ENCODE measurements around the gene CREB3L2.
A peak's percentile ranks its signal among the peaks of the same experiment; 100 is the strongest.

CREB3L2 gene

GRCh38 chr7:138029941-138030340 is 28.1 kb upstream of the CREB3L2 start:
- H3K9me3 ChIP-seq (ENCODE audit: control insufficient read depth, insufficient read depth, low read length) = peaks cover 23% of the 10 kb centered on the region
- no peak overlapping the region for H3K4me3 ChIP-seq (ENCODE audit: low read depth, low read length)
- H3K4me1 ChIP-seq (ENCODE audit: control insufficient read depth, insufficient read depth, low read length) = peaks cover 42% of the 10 kb centered on the region
- no peaks in the 10 kb centered on the region for H3K27me3 ChIP-seq (ENCODE audit: control insufficient read depth, insufficient read depth, low read length)
- peak overlapping the region; percentile 67 for H3K27ac ChIP-seq (ENCODE audit: low read depth, low read length)
- no peak overlapping the region for H3K9ac ChIP-seq (ENCODE audit: low read depth, low read length)
- H3K36me3 ChIP-seq (ENCODE audit: control insufficient read depth, insufficient read depth, low read length) = no peaks in the 10 kb centered on the region

GRCh38 chr7:138029126-138029525 is 27.2 kb upstream of the CREB3L2 start:
- H3K36me3 ChIP-seq (ENCODE audit: control insufficient read depth, insufficient read depth, low read length) = no peaks in the 10 kb centered on the region
- peaks cover 22% of the 10 kb centered on the region for H3K9me3 ChIP-seq (ENCODE audit: control insufficient read depth, insufficient read depth, low read length)
- H3K4me3 ChIP-seq (ENCODE audit: low read depth, low read length) = no peak overlapping the region
- H3K4me1 ChIP-seq (ENCODE audit: control insufficient read depth, insufficient read depth, low read length) = peaks cover 42% of the 10 kb centered on the region
- H3K27ac ChIP-seq (ENCODE audit: low read depth, low read length) = peak overlapping the region; percentile 2
- no peaks in the 10 kb centered on the region for H3K27me3 ChIP-seq (ENCODE audit: control insufficient read depth, insufficient read depth, low read length)
- no peak overlapping the region for H3K9ac ChIP-seq (ENCODE audit: low read depth, low read length)

- H3K27ac ChIP-seq (ENCODE audit: low read depth, low read length) = no peak overlapping the region
- H3K9ac ChIP-seq (ENCODE audit: low read depth, low read length) = no peak overlapping the region
- peaks cover 22% of the 10 kb centered on the region for H3K9me3 ChIP-seq (ENCODE audit: control insufficient read depth, insufficient read depth, low read length)
- H3K36me3 ChIP-seq (ENCODE audit: control insufficient read depth, insufficient read depth, low read length) = no peaks in the 10 kb centered on the region
- peaks cover 29% of the 10 kb centered on the region for H3K4me1 ChIP-seq (ENCODE audit: control insufficient read depth, insufficient read depth, low read length)
- H3K4me3 ChIP-seq (ENCODE audit: low read depth, low read length) = no peak overlapping the region
- no peaks in the 10 kb centered on the region for H3K27me3 ChIP-seq (ENCODE audit: control insufficient read depth, insufficient read depth, low read length)
Observed at GRCh38 chr7:138027100-138027499, 25.2 kb upstream of the CREB3L2 start.

- Histone ChIP-seq H3K27ac (ENCODE audit: low read depth, low read length) (no peak overlapping the region), H3K9ac (ENCODE audit: low read depth, low read length) (no peak overlapping the region), H3K36me3 (ENCODE audit: control insufficient read depth, insufficient read depth, low read length) (no peaks in the 10 kb centered on the region), H3K4me3 (ENCODE audit: low read depth, low read length) (no peak overlapping the region), H3K27me3 (ENCODE audit: control insufficient read depth, insufficient read depth, low read length) (no peaks in the 10 kb centered on the region), H3K4me1 (ENCODE audit: control insufficient read depth, insufficient read depth, low read length) (peaks cover 29% of the 10 kb centered on the region), H3K9me3 (ENCODE audit: control insufficient read depth, insufficient read depth, low read length) (peaks cover 22% of the 10 kb centered on the region)
Observed at GRCh38 chr7:138025215-138026186, 23.6 kb upstream of the CREB3L2 start.

GRCh38 chr7:138024765-138025164 is 22.9 kb upstream of the CREB3L2 start:
- Histone ChIP-seq H3K9me3 (ENCODE audit: control insufficient read depth, insufficient read depth, low read length) (peaks cover 22% of the 10 kb centered on the region), H3K4me3 (ENCODE audit: low read depth, low read length) (no peak overlapping the region), H3K27ac (ENCODE audit: low read depth, low read length) (no peak overlapping the region), H3K9ac (ENCODE audit: low read depth, low read length) (no peak overlapping the region), H3K4me1 (ENCODE audit: control insufficient read depth, insufficient read depth, low read length) (peaks cover 24% of the 10 kb centered on the region), H3K27me3 (ENCODE audit: control insufficient read depth, insufficient read depth, low read length) (no peaks in the 10 kb centered on the region), H3K36me3 (ENCODE audit: control insufficient read depth, insufficient read depth, low read length) (no peaks in the 10 kb centered on the region)

- Histone ChIP-seq H3K9ac (ENCODE audit: low read depth, low read length) (no peak overlapping the region), H3K27me3 (ENCODE audit: control insufficient read depth, insufficient read depth, low read length) (no peaks in the 10 kb centered on the region), H3K27ac (ENCODE audit: low read depth, low read length) (no peak overlapping the region), H3K9me3 (ENCODE audit: control insufficient read depth, insufficient read depth, low read length) (peaks cover 22% of the 10 kb centered on the region), H3K36me3 (ENCODE audit: control insufficient read depth, insufficient read depth, low read length) (no peaks in the 10 kb centered on the region), H3K4me1 (ENCODE audit: control insufficient read depth, insufficient read depth, low read length) (peaks cover 23% of the 10 kb centered on the region), H3K4me3 (ENCODE audit: low read depth, low read length) (no peak overlapping the region)
Observed at GRCh38 chr7:138024343-138024691, 22.4 kb upstream of the CREB3L2 start.

GRCh38 chr7:138023618-138024342 is 21.9 kb upstream of the CREB3L2 start:
- no peaks in the 10 kb centered on the region for H3K27me3 ChIP-seq (ENCODE audit: control insufficient read depth, insufficient read depth, low read length)
- H3K27ac ChIP-seq (ENCODE audit: low read depth, low read length) = no peak overlapping the region
- H3K36me3 ChIP-seq (ENCODE audit: control insufficient read depth, insufficient read depth, low read length) = no peaks in the 10 kb centered on the region
- peaks cover 22% of the 10 kb centered on the region for H3K9me3 ChIP-seq (ENCODE audit: control insufficient read depth, insufficient read depth, low read length)
- H3K9ac ChIP-seq (ENCODE audit: low read depth, low read length) = no peak overlapping the region
- H3K4me1 ChIP-seq (ENCODE audit: control insufficient read depth, insufficient read depth, low read length) = peaks cover 23% of the 10 kb centered on the region
- no peak overlapping the region for H3K4me3 ChIP-seq (ENCODE audit: low read depth, low read length)

- Histone ChIP-seq H3K27me3 (ENCODE audit: control insufficient read depth, insufficient read depth, low read length) (no peaks in the 10 kb centered on the region), H3K9ac (ENCODE audit: low read depth, low read length) (no peak overlapping the region), H3K4me1 (ENCODE audit: control insufficient read depth, insufficient read depth, low read length) (peaks cover 10% of the 10 kb centered on the region), H3K9me3 (ENCODE audit: control insufficient read depth, insufficient read depth, low read length) (peaks cover 22% of the 10 kb centered on the region), H3K4me3 (ENCODE audit: low read depth, low read length) (no peak overlapping the region), H3K36me3 (ENCODE audit: control insufficient read depth, insufficient read depth, low read length) (no peaks in the 10 kb centered on the region), H3K27ac (ENCODE audit: low read depth, low read length) (no peak overlapping the region)
Observed at GRCh38 chr7:138021889-138022288, 20.0 kb upstream of the CREB3L2 start.

GRCh38 chr7:138017992-138018391 is 16.1 kb upstream of the CREB3L2 start:
- H3K4me3 ChIP-seq (ENCODE audit: low read depth, low read length) = no peak overlapping the region
- H3K9me3 ChIP-seq (ENCODE audit: control insufficient read depth, insufficient read depth, low read length) = no peaks in the 10 kb centered on the region
- H3K36me3 ChIP-seq (ENCODE audit: control insufficient read depth, insufficient read depth, low read length) = no peaks in the 10 kb centered on the region
- H3K27me3 ChIP-seq (ENCODE audit: control insufficient read depth, insufficient read depth, low read length) = no peaks in the 10 kb centered on the region
- no peak overlapping the region for H3K27ac ChIP-seq (ENCODE audit: low read depth, low read length)
- H3K4me1 ChIP-seq (ENCODE audit: control insufficient read depth, insufficient read depth, low read length) = peaks cover 24% of the 10 kb centered on the region
- H3K9ac ChIP-seq (ENCODE audit: low read depth, low read length) = no peak overlapping the region

- H3K9ac ChIP-seq (ENCODE audit: low read depth, low read length) = no peak overlapping the region
- no peaks in the 10 kb centered on the region for H3K9me3 ChIP-seq (ENCODE audit: control insufficient read depth, insufficient read depth, low read length)
Observed at GRCh38 chr7:138015096-138015495, 13.2 kb upstream of the CREB3L2 start.

GRCh38 chr7:138014686-138015085 is 12.8 kb upstream of the CREB3L2 start:
- H3K9ac ChIP-seq (ENCODE audit: low read depth, low read length) = no peak overlapping the region

More at GRCh38 chr7:138015096-138015495, 13.2 kb upstream of the CREB3L2 start:
- H3K4me3 ChIP-seq (ENCODE audit: low read depth, low read length) = no peak overlapping the region
- peak overlapping the region; percentile 20 for H3K27ac ChIP-seq (ENCODE audit: low read depth, low read length)
- H3K4me1 ChIP-seq (ENCODE audit: control insufficient read depth, insufficient read depth, low read length) = peaks cover 24% of the 10 kb centered on the region
- H3K36me3 ChIP-seq (ENCODE audit: control insufficient read depth, insufficient read depth, low read length) = no peaks in the 10 kb centered on the region
- no peaks in the 10 kb centered on the region for H3K27me3 ChIP-seq (ENCODE audit: control insufficient read depth, insufficient read depth, low read length)

More at GRCh38 chr7:138014686-138015085, 12.8 kb upstream of the CREB3L2 start:
- no peak overlapping the region for H3K4me3 ChIP-seq (ENCODE audit: low read depth, low read length)
- no peaks in the 10 kb centered on the region for H3K9me3 ChIP-seq (ENCODE audit: control insufficient read depth, insufficient read depth, low read length)
- H3K27me3 ChIP-seq (ENCODE audit: control insufficient read depth, insufficient read depth, low read length) = no peaks in the 10 kb centered on the region
- H3K36me3 ChIP-seq (ENCODE audit: control insufficient read depth, insufficient read depth, low read length) = no peaks in the 10 kb centered on the region
- H3K4me1 ChIP-seq (ENCODE audit: control insufficient read depth, insufficient read depth, low read length) = peaks cover 24% of the 10 kb centered on the region
- no peak overlapping the region for H3K27ac ChIP-seq (ENCODE audit: low read depth, low read length)

Measured in HUES48 (cell line).